Right ventricle myocardium superior (tissue), 1 donor: ENCODE measurements around the gene MPO. TPM values are rescaled to one million over a fixed set of nuclear protein-coding genes. Genes with fewer than 3 reads are reported as not detected.

Experiments
- ATAC-seq: fragments of 200-7000 bp; cut with Tn5 transposase; one replicate; pipeline ENCODE4 v1.9.1; 2020; ENCODE audit warnings: mild to moderate bottlenecking; ENCODE audit not compliant: poor library complexity
- DNase-seq: peaks from one replicate; pipeline ENCODE4 v3.0.0-alpha.2; 2020
- intact Hi-C: fragments of 100-400 bp; cut with DNase I; formaldehyde crosslinking; loops from one replicate; pipeline ENCODE4 v1.11.2; 2022
- total RNA-seq: library from RNA; stranded (reverse); fragmentation: NEBNext Ultra II Directional; extraction: Animal tissue kit (Norgen Biotek cat#: 25700); gene quantifications from one replicate; pipeline ENCODE4 v1.2.1, GENCODE V29; 2021
- donor health status: DM: no; HTN: yes; CAD: no; lungs with severe emphysema.

The MPO gene
- total RNA-seq, 1 donor from 2014 or later = 0.05 TPM

GRCh38 chr17:58227733-58228132 lies 53.0 kb downstream of the MPO start:
- ATAC-seq = no peak
- DNase-seq = no peak
- intact Hi-C loops = no loop called here

- ATAC-seq (no peak), DNase-seq (no peak)
- intact Hi-C loops = no loop called here
These were observed 56.4 kb downstream of the MPO start for GRCh38 chr17:58224315-58224714.

Other genes starting within 250 kb of the MPO start
- gene DYNLL2, start 197.5 kb downstream of the MPO start, total RNA-seq = 81.5 TPM
- not detected for gene OR4D1, start 132.6 kb downstream of the MPO start, total RNA-seq
- gene OR4D2, start 114.0 kb downstream of the MPO start, total RNA-seq = not detected
- gene EPX, start 88.2 kb downstream of the MPO start, total RNA-seq = not detected
- gene MKS1, start 61.7 kb downstream of the MPO start, total RNA-seq = 7.9 TPM
- gene LPO, start 42.4 kb downstream of the MPO start, total RNA-seq = not detected
- gene TSPOAP1, start 47.9 kb upstream of the MPO start, total RNA-seq = 13.6 TPM
- 59.2 TPM for gene SUPT4H1, start 71.3 kb upstream of the MPO start, total RNA-seq
- gene RNF43, start 136.6 kb upstream of the MPO start, total RNA-seq = 3.8 TPM
- gene HSF5, start 207.5 kb upstream of the MPO start, total RNA-seq = not detected
- 11.3 TPM for gene MTMR4, start 233.7 kb upstream of the MPO start, total RNA-seq